Measurements from ENCODE around the gene GATA2.

GATA2 gene

GRCh38 chr3:128497305-128498126 lies 4.5 kb upstream of the GATA2 start:
- H3K27me3 ChIP-seq (ENCODE audit: low read depth), result no peaks in the 10 kb centered on the region
- peak; percentile 83 to 87 for DNase-seq (ENCODE audit: low spot score in 2 of 2)
- H3K36me3 ChIP-seq (replicated peaks), result peaks cover 6% of the 10 kb centered on the region
- H3K9me3 ChIP-seq, result no peaks in the 10 kb centered on the region
- peaks cover 17% of the 10 kb centered on the region for H3K4me1 ChIP-seq
- in situ Hi-C loops (cut with MboI; ENCODE audit: low sequenced_read_pairs), result no loop called here
- peak overlapping the region; percentile 34 for H3K4me3 ChIP-seq

GRCh38 chr3:128496602-128497304 lies 3.8 kb upstream of the GATA2 start:
- H3K4me1 ChIP-seq, result peaks cover 19% of the 10 kb centered on the region
- in situ Hi-C loops (cut with MboI; ENCODE audit: low sequenced_read_pairs), result no loop called here
- H3K36me3 ChIP-seq (replicated peaks), result peaks cover 13% of the 10 kb centered on the region
- no peaks in the 10 kb centered on the region for H3K9me3 ChIP-seq
- peak overlapping the region; percentile 34 for H3K4me3 ChIP-seq
- DNase-seq (ENCODE audit: low spot score in 2 of 2), result peak in 1 of 2 experiments; percentile 40
- H3K27me3 ChIP-seq (ENCODE audit: low read depth), result no peaks in the 10 kb centered on the region

GRCh38 chr3:128496019-128496601 lies 3.1 kb upstream of the GATA2 start:
- no peak for DNase-seq (ENCODE audit: low spot score in 2 of 2)
- Histone ChIP-seq H3K9me3 (no peaks in the 10 kb centered on the region), H3K27me3 (ENCODE audit: low read depth) (no peaks in the 10 kb centered on the region), H3K4me1 (peaks cover 24% of the 10 kb centered on the region), H3K4me3 (no peak overlapping the region), H3K36me3 (replicated peaks) (peaks cover 17% of the 10 kb centered on the region)
- in situ Hi-C loops (cut with MboI; ENCODE audit: low sequenced_read_pairs), result no loop called here

GRCh38 chr3:128495435-128495970 lies 2.5 kb upstream of the GATA2 start:
- peaks cover 20% of the 10 kb centered on the region for H3K36me3 ChIP-seq (replicated peaks)
- in situ Hi-C loops (cut with MboI; ENCODE audit: low sequenced_read_pairs), result no loop called here
- H3K9me3 ChIP-seq, result no peaks in the 10 kb centered on the region
- peaks cover 24% of the 10 kb centered on the region for H3K4me1 ChIP-seq
- peak in 1 of 2 experiments; percentile 10 for DNase-seq (ENCODE audit: low spot score in 2 of 2)
- H3K27me3 ChIP-seq (ENCODE audit: low read depth), result no peaks in the 10 kb centered on the region
- H3K4me3 ChIP-seq, result no peak overlapping the region

GRCh38 chr3:128494367-128494650 lies 1.3 kb upstream of the GATA2 start:
- Histone ChIP-seq H3K27me3 (ENCODE audit: low read depth) (no peaks in the 10 kb centered on the region), H3K9me3 (no peaks in the 10 kb centered on the region), H3K4me1 (peaks cover 24% of the 10 kb centered on the region), H3K36me3 (replicated peaks) (peaks cover 20% of the 10 kb centered on the region), H3K4me3 (no peak overlapping the region)
- in situ Hi-C loops (cut with MboI; ENCODE audit: low sequenced_read_pairs), result no loop called here
- peak in 1 of 2 experiments; percentile 4 for DNase-seq (ENCODE audit: low spot score in 2 of 2)

GRCh38 chr3:128493570-128494366 lies 767 bp upstream of the GATA2 start:
- Histone ChIP-seq H3K4me3 (peak overlapping the region; percentile 77; the same call in 1 of the 2 replicates), H3K4me1 (peaks cover 25% of the 10 kb centered on the region), H3K9me3 (no peaks in the 10 kb centered on the region), H3K36me3 (replicated peaks) (peaks cover 20% of the 10 kb centered on the region), H3K27me3 (ENCODE audit: low read depth) (no peaks in the 10 kb centered on the region)
- in situ Hi-C loops (cut with MboI; ENCODE audit: low sequenced_read_pairs), result no loop called here
- no peak for DNase-seq (ENCODE audit: low spot score in 2 of 2)

GRCh38 chr3:128491941-128492670 lies 895 bp downstream of the GATA2 start:
- in situ Hi-C loops (cut with MboI; ENCODE audit: low sequenced_read_pairs), result no loop called here
- no peaks in the 10 kb centered on the region for H3K27me3 ChIP-seq (ENCODE audit: low read depth)
- H3K9me3 ChIP-seq, result no peaks in the 10 kb centered on the region
- H3K4me3 ChIP-seq, result peak overlapping the region; percentile 77
- peak in 1 of 2 experiments; percentile 46 for DNase-seq (ENCODE audit: low spot score in 2 of 2)
- peaks cover 26% of the 10 kb centered on the region for H3K4me1 ChIP-seq
- peaks cover 16% of the 10 kb centered on the region for H3K36me3 ChIP-seq (replicated peaks)

GRCh38 chr3:128491691-128491940 lies 1.4 kb downstream of the GATA2 start:
- peaks cover 23% of the 10 kb centered on the region for H3K4me1 ChIP-seq

GRCh38 chr3:128490915-128491690 lies 1.9 kb downstream of the GATA2 start:
- Histone ChIP-seq H3K4me1 (peaks cover 23% of the 10 kb centered on the region), H3K27me3 (ENCODE audit: low read depth) (no peaks in the 10 kb centered on the region), H3K4me3 (peak overlapping the region; percentile 77), H3K9me3 (no peaks in the 10 kb centered on the region), H3K36me3 (replicated peaks) (peaks cover 13% of the 10 kb centered on the region)
- peak; percentile 39 to 74 for DNase-seq (ENCODE audit: low spot score in 2 of 2)
- in situ Hi-C loops (cut with MboI; ENCODE audit: low sequenced_read_pairs), result no loop called here

More at GRCh38 chr3:128491691-128491940, 1.4 kb downstream of the GATA2 start:
- in situ Hi-C loops (cut with MboI; ENCODE audit: low sequenced_read_pairs), result no loop called here
- Histone ChIP-seq H3K27me3 (ENCODE audit: low read depth) (no peaks in the 10 kb centered on the region), H3K4me3 (peak overlapping the region; percentile 77), H3K9me3 (no peaks in the 10 kb centered on the region), H3K36me3 (replicated peaks) (peaks cover 13% of the 10 kb centered on the region)
- peak in 1 of 2 experiments; percentile 53 for DNase-seq (ENCODE audit: low spot score in 2 of 2)

GRCh38 chr3:128490650-128490914 lies 2.4 kb downstream of the GATA2 start:
- H3K4me1 ChIP-seq, result peaks cover 27% of the 10 kb centered on the region
- no peak for DNase-seq (ENCODE audit: low spot score in 2 of 2)
- H3K9me3 ChIP-seq, result no peaks in the 10 kb centered on the region
- H3K36me3 ChIP-seq (replicated peaks), result peaks cover 18% of the 10 kb centered on the region
- in situ Hi-C loops (cut with MboI; ENCODE audit: low sequenced_read_pairs), result no loop called here
- H3K4me3 ChIP-seq, result peak overlapping the region; percentile 77
- no peaks in the 10 kb centered on the region for H3K27me3 ChIP-seq (ENCODE audit: low read depth)

- Histone ChIP-seq H3K4me1 (peaks cover 32% of the 10 kb centered on the region), H3K36me3 (replicated peaks) (peaks cover 23% of the 10 kb centered on the region), H3K27me3 (ENCODE audit: low read depth) (no peaks in the 10 kb centered on the region), H3K9me3 (no peaks in the 10 kb centered on the region), H3K4me3 (peak overlapping the region; percentile 77)
- in situ Hi-C loops (cut with MboI; ENCODE audit: low sequenced_read_pairs), result loop anchor here (5.0 kb wide), 1 partner anchor 117 kb away; no protein-coding TSS in a partner anchor
- peak in 1 of 2 experiments; percentile 70 for DNase-seq (ENCODE audit: low spot score in 2 of 2)
These were observed 2.9 kb downstream of the GATA2 start for GRCh38 chr3:128489927-128490649.

- H3K4me3 ChIP-seq, result peak overlapping the region; percentile 77
- peaks cover 37% of the 10 kb centered on the region for H3K4me1 ChIP-seq
- in situ Hi-C loops (cut with MboI; ENCODE audit: low sequenced_read_pairs), result loop anchor here (5.0 kb wide), 1 partner anchor 118 kb away; no protein-coding TSS in a partner anchor
These were observed 3.4 kb downstream of the GATA2 start for GRCh38 chr3:128489674-128489926.

More at GRCh38 chr3:128489674-128489926, 3.4 kb downstream of the GATA2 start:
- Histone ChIP-seq H3K9me3 (no peaks in the 10 kb centered on the region), H3K27me3 (ENCODE audit: low read depth) (no peaks in the 10 kb centered on the region), H3K36me3 (replicated peaks) (peaks cover 26% of the 10 kb centered on the region)
- no peak for DNase-seq (ENCODE audit: low spot score in 2 of 2)
